ENCODE data around the gene TRPM2.

- TF ChIP-seq CTCF (conservative IDR thresholded peaks at IDR 0.05) = no peak
- TF ChIP-seq ZFX (IDR thresholded peaks at IDR 0.05) = no peak
Observed at GRCh38 chr21:44416193-44416592, 62.8 kb downstream of the TRPM2 start.

Data from C4-2B (cell line).